Skeletal muscle satellite cell (primary cell): Measurements from ENCODE around the gene LRCH1.

Experiments used
- H3K27me3 ChIP-seq: 2 replicates; pipeline ENCODE4 v1.7.0; 2013; ENCODE audit warnings: low read length; ENCODE audit not compliant: control insufficient read depth, insufficient read depth
- H3K36me3 ChIP-seq: 2 replicates; pipeline ENCODE4 v1.7.0; 2013; ENCODE audit warnings: mild to moderate bottlenecking, control low read depth, low read length; ENCODE audit not compliant: insufficient read depth
- H3K4me1 ChIP-seq: 2 replicates; pipeline ENCODE4 v1.7.0; 2013; ENCODE audit warnings: low read length; ENCODE audit not compliant: control insufficient read depth, insufficient read depth
- H3K4me2 ChIP-seq: 2 replicates; pipeline ENCODE4 v1.7.0; 2013; ENCODE audit warnings: mild to moderate bottlenecking, low read length
- H3K4me3 ChIP-seq: 2 replicates; pipeline ENCODE4 v1.7.0; 2013; ENCODE audit warnings: low read length
- H3K9ac ChIP-seq: 2 replicates; pipeline ENCODE4 v1.7.0; 2013; ENCODE audit warnings: mild to moderate bottlenecking, low read depth, low read length, moderate library complexity
- H3K9me3 ChIP-seq: replicated peaks from 2 replicates; pipeline ENCODE4 v1.7.0; 2013; ENCODE audit warnings: mild to moderate bottlenecking, control low read depth, low read length

The LRCH1 gene

GRCh38 chr13:46539231-46539630, 13.7 kb upstream of the LRCH1 start:
- no peaks in the 10 kb centered on the region for H3K36me3 ChIP-seq
- H3K4me3 ChIP-seq = no peak overlapping the region
- H3K9me3 ChIP-seq = no peaks in the 10 kb centered on the region
- H3K4me2 ChIP-seq = no peak overlapping the region
- no peaks in the 10 kb centered on the region for H3K27me3 ChIP-seq
- H3K4me1 ChIP-seq = no peaks in the 10 kb centered on the region
- no peak overlapping the region for H3K9ac ChIP-seq

GRCh38 chr13:46541210-46541609, 11.8 kb upstream of the LRCH1 start:
- H3K4me2 ChIP-seq = no peak overlapping the region
- H3K4me1 ChIP-seq = no peaks in the 10 kb centered on the region

GRCh38 chr13:46542833-46543232, 10.1 kb upstream of the LRCH1 start:
- no peak overlapping the region for H3K9ac ChIP-seq
- H3K4me3 ChIP-seq = no peak overlapping the region
- H3K9me3 ChIP-seq = no peaks in the 10 kb centered on the region
- H3K36me3 ChIP-seq = no peaks in the 10 kb centered on the region
- H3K4me1 ChIP-seq = no peaks in the 10 kb centered on the region
- no peaks in the 10 kb centered on the region for H3K27me3 ChIP-seq
- H3K4me2 ChIP-seq = no peak overlapping the region

More at GRCh38 chr13:46541210-46541609, 11.8 kb upstream of the LRCH1 start:
- H3K27me3 ChIP-seq = no peaks in the 10 kb centered on the region
- no peaks in the 10 kb centered on the region for H3K9me3 ChIP-seq
- H3K4me3 ChIP-seq = no peak overlapping the region
- H3K36me3 ChIP-seq = no peaks in the 10 kb centered on the region
- H3K9ac ChIP-seq = no peak overlapping the region

GRCh38 chr13:46543287-46543686, 9.7 kb upstream of the LRCH1 start:
- Histone ChIP-seq H3K4me3 (no peak overlapping the region), H3K27me3 (no peaks in the 10 kb centered on the region), H3K4me1 (no peaks in the 10 kb centered on the region), H3K4me2 (no peak overlapping the region), H3K9ac (no peak overlapping the region), H3K9me3 (no peaks in the 10 kb centered on the region), H3K36me3 (no peaks in the 10 kb centered on the region)

- H3K36me3 ChIP-seq = no peaks in the 10 kb centered on the region
- H3K27me3 ChIP-seq = no peaks in the 10 kb centered on the region
- no peaks in the 10 kb centered on the region for H3K9me3 ChIP-seq
- H3K4me2 ChIP-seq = no peak overlapping the region
- H3K4me3 ChIP-seq = no peak overlapping the region
- no peak overlapping the region for H3K9ac ChIP-seq
- no peaks in the 10 kb centered on the region for H3K4me1 ChIP-seq
Measured at GRCh38 chr13:46544208-46544607, 8.8 kb upstream of the LRCH1 start.

GRCh38 chr13:46544811-46545210, 8.2 kb upstream of the LRCH1 start:
- Histone ChIP-seq H3K4me3 (no peak overlapping the region), H3K27me3 (no peaks in the 10 kb centered on the region), H3K9me3 (no peaks in the 10 kb centered on the region), H3K36me3 (no peaks in the 10 kb centered on the region), H3K4me1 (no peaks in the 10 kb centered on the region), H3K4me2 (no peak overlapping the region), H3K9ac (no peak overlapping the region)

GRCh38 chr13:46546084-46546768, 6.7 kb upstream of the LRCH1 start:
- H3K4me3 ChIP-seq = no peak overlapping the region

GRCh38 chr13:46550822-46551221, 2.1 kb upstream of the LRCH1 start:
- no peak overlapping the region for H3K4me3 ChIP-seq
- no peak overlapping the region for H3K9ac ChIP-seq
- H3K36me3 ChIP-seq = no peaks in the 10 kb centered on the region
- peaks cover 25% of the 10 kb centered on the region for H3K4me1 ChIP-seq
- H3K9me3 ChIP-seq = no peaks in the 10 kb centered on the region
- H3K27me3 ChIP-seq = no peaks in the 10 kb centered on the region
- H3K4me2 ChIP-seq = no peak overlapping the region

More at GRCh38 chr13:46546084-46546768, 6.7 kb upstream of the LRCH1 start:
- Histone ChIP-seq H3K4me1 (peaks cover 2% of the 10 kb centered on the region), H3K4me2 (no peak overlapping the region), H3K27me3 (no peaks in the 10 kb centered on the region), H3K36me3 (no peaks in the 10 kb centered on the region), H3K9me3 (no peaks in the 10 kb centered on the region), H3K9ac (no peak overlapping the region)

GRCh38 chr13:46551410-46552302, 1.3 kb upstream of the LRCH1 start:
- H3K4me3 ChIP-seq = peak overlapping the region; percentile 94
- H3K27me3 ChIP-seq = no peaks in the 10 kb centered on the region
- no peaks in the 10 kb centered on the region for H3K36me3 ChIP-seq
- peaks cover 25% of the 10 kb centered on the region for H3K4me1 ChIP-seq
- H3K9me3 ChIP-seq = no peaks in the 10 kb centered on the region
- H3K9ac ChIP-seq = peak overlapping the region; percentile 87
- peak overlapping the region; percentile 97 for H3K4me2 ChIP-seq

- Histone ChIP-seq H3K36me3 (no peaks in the 10 kb centered on the region), H3K4me1 (peaks cover 25% of the 10 kb centered on the region), H3K9me3 (no peaks in the 10 kb centered on the region), H3K9ac (peak overlapping the region; percentile 87), H3K27me3 (no peaks in the 10 kb centered on the region), H3K4me3 (peak overlapping the region; percentile 94), H3K4me2 (peak overlapping the region; percentile 97)
Measured at GRCh38 chr13:46552303-46552682, 677 bp upstream of the LRCH1 start.

- H3K36me3 ChIP-seq = no peaks in the 10 kb centered on the region
- H3K4me1 ChIP-seq = peaks cover 25% of the 10 kb centered on the region
- peak overlapping the region; percentile 91 for H3K9ac ChIP-seq
- H3K4me2 ChIP-seq = peak overlapping the region; percentile 94
- H3K4me3 ChIP-seq = peak overlapping the region; percentile 94
- H3K9me3 ChIP-seq = no peaks in the 10 kb centered on the region
- H3K27me3 ChIP-seq = no peaks in the 10 kb centered on the region
Measured at GRCh38 chr13:46553521-46553885, 533 bp downstream of the LRCH1 start.
